GM19324 (cell line): ENCODE measurements around the gene PTPRG.

Source experiments
- ATAC-seq: cut with Tn5 transposase; IDR thresholded peaks from one replicate; pipeline ENCODE4 v1.9.1; 2021; ENCODE audit warnings: mild to moderate bottlenecking, moderate library complexity; ENCODE audit not compliant: unreplicated experiment, low FRiP score

The PTPRG gene

GRCh38 chr3:62325896-62326295 lies 764.5 kb downstream of the PTPRG start:
- ATAC-seq = no peak

- ATAC-seq = no peak
These were observed 768.6 kb downstream of the PTPRG start for GRCh38 chr3:62329971-62330370.

- no peak for ATAC-seq
These were observed 770.6 kb downstream of the PTPRG start for GRCh38 chr3:62332017-62332416.

GRCh38 chr3:62332835-62333244 lies 771.5 kb downstream of the PTPRG start:
- ATAC-seq = no peak

GRCh38 chr3:62335196-62335595 lies 773.8 kb downstream of the PTPRG start:
- no peak for ATAC-seq

GRCh38 chr3:62343755-62344154 lies 782.4 kb downstream of the PTPRG start:
- ATAC-seq = no peak
